ENCODE results near the gene BRI3.

Gene BRI3

DNA sequence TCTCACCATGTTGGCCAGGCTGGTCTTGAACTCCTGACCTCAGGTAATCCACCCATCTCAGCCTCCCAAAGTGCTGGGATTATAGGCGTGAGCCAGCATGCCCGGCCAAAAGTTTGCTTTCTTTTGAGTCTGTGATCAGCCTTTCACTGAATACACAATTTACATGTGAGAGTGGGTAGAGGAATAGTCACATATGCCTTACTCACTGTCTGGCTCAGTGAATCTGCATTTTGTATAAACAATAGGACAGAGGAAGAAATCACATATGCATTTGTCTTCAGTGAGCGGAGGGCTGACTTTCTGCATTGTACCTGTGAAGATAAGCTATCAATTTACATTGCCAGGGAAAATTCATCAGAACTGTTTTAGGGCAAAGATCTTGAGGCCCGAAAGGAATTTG, 27.0 kb upstream of the BRI3 start:
- DNase-seq: no peak

DNA sequence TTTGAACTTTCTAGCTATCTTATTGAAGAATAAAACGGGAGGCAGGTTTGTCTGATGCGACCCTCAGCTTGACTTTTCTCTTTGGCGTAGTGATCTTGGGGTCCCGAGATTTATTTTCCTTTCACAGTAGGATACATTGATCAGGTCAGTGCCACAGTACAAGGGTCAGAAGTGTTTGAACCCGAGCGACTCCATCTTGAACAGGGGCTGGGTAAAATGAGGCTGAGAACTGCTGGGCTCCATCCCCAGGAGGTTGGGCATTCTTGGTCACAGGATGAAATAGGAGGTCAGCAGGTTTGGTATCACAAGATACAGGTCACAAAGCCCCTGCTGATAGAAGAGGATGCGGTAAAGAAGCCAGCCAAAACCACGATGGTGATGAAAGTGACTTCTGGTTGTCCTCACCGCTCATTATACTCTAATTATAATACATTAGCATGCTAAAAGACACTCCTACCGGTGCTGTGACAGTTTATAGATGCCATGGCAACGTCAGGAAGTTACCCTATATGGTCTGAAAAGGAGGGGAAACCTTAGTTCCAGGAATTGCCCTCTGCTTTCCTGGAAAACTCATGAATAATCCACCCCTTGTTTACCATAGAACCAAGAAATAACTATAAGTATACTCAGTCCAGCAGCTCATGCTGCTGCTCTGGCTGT, 26.4 kb upstream of the BRI3 start:
- no peak for DNase-seq

DNA sequence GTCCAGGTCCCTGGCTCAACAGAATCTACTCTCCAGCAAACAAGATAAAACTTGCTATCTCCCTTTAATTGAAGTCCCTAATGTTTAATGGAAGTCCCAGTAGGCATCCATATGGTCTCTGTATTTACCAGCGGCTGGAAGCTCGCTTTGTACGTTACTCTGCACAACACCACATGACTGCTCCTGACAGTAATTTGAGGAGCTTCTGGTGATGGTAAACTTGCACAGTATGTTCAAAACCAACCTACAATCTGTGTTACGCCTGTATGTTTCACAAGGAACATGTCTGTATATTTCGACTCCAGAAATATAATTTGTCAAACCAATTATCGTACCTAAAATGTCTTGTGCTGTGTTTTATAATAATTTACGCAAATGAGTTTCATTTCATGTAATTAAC, 25.1 kb upstream of the BRI3 start:
- no peak for DNase-seq

DNA sequence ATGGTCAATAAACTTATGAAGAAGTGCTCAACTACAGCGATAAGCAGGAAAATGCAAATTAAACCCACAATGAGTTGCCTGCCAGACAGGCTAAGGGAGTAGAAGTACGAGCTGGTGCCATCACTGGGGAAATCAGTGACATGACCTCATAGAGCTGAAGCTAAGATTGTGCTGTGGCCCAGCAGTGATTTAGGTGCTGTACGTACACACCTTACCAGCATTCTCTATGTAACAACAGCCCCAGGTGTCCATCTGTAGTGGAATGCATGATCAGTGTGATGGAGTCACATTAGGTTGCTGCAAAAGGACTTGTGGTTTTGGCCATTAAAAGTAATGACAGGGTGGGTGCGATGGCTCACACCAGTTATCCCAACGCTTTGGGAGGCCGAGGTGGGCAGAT, 23.8 kb upstream of the BRI3 start:
- DNase-seq: no peak

DNA sequence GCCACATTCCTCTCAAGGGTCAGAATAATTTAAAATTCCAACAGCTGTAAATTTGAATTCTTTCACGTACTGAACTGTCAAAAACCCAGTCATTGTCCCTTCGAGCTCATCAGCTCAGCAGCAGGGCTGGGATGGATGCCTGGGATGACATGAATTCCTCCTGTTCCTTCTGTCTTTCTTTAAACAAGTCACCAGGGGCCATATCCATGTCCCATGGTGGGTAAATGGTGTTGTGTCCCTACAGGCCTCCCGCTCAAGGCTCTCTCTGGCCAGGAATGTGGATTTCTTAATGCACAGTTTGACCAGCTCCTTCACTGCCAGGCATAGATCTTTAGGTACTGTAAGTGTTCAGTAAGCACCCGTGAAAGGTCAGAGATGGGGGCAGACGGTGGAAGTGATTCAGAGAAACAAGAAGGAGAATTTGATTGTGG, 15.6 kb upstream of the BRI3 start:
- DNase-seq: no peak

DNA sequence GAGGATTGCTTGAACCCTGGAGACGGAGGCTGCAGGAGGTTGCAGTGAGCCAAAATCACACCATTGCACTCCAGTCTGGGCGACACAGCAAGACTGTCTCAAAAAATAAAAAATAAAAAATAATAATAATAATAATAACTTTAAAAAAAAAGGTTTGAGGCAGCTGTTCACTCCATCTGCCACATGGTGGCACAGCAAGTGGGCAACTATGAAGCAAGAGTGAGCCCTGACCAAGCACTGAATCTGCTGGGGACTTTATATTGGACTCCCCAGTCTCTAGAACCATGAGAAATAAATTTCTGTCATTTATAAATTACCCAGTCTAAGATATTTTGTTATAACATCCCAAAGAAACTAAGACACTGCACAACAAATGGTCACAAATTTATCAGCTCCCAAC, 14.6 kb upstream of the BRI3 start:
- no peak for DNase-seq

DNA sequence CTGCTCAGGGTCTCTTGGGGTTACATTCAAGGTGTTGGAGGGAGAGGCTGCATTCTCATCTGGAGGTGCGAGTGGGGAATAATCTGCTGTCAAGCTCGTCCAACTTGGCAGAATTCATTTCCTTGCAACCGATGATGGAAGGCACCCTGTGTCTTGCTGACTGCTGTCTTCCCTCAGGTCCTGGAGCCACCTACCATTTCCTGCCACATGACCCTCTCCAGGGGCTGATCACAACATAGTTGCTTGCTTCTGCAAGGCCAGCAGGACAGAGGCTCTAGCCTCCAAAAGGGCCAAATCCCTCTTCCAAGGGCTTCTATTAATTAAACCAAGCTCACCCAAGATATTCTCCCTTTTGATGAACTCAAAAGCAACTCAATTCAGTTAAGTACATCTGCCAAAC, 14.2 kb upstream of the BRI3 start:
- no peak for DNase-seq

DNA sequence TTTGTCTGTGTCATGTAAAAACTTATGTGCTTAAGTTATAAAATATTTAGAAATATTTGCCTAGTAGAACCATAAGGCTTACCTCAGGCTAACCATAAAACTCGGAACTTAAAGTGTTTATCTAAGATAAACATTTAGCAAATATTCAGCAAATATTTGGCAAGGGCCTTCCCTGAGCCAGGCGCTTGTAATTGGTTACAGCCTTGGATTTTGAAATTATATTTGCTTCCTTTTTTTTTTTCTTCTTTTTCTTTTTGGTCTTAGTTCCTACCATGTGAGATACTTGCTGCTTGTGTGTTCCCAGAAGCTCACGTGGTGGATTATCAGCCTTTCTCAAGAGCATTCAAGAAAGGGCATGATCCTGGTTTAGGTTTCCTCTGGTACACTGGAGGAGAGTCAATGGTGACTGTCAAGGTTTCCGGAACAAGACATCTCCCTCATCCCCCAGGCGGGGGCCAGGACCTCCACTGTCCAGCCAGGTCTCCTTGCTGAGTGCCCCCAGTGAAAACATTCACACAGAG, 5.2 kb upstream of the BRI3 start:
- no peak for DNase-seq

DNA sequence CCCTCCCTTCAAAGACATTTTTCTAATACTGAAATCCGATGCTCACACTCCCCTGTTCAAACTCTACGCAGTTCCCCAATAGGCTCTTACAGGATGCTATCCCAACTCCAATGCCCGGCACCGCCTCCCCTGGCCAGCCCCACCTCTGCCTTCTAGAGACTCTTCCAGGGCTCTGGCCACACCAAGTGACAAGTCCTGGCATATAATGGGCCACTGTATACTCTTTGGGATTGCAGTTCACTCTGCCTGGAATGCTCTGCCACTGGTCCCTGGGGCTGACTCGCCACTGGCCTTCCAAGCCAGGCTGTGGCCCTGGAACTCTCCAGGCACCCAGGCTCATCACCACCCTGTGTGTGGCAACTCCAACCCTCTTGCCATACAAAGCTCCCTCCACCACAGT, 3.1 kb upstream of the BRI3 start:
- DNase-seq: no peak

DNA sequence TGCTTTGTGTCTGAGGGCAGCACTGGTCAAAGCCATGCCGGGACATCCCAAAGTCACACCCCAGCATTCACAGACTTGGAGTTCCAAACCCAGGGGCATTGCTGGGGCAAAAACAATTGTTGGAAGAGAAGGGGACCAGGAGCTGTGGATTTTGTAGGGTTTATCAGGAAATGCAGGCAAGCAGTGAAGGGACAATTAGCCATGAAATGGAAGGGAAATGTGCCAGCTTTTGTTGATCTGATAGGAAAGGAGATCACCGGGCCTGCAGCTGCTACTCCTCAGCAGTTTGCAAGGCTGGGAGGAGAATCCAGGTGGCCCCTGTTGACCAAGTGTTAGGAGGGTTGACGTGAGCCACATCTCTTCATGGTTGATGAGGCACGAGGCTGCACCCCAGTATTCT, 2.5 kb upstream of the BRI3 start:
- DNase-seq: no peak

DNA sequence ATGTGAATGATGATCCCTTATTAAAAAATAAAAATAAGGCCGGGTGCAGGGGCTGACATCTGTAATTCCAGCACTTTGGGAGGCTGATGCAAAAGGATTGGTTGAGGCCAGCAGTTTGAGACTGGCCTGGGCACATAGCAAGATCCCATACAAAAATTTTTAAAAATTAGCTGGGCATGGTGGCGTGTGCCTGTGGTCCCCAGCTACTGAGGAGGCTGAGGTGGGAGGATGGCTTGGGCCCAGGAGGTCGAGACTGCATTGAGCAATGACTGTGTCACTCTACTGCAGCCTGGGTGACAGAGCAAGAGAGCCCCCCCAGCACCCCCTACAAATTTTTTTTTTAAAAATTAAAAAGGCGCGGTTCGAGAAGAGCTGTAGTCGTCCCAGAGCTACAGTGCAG, 1.2 kb upstream of the BRI3 start:
- no peak for DNase-seq

DNA sequence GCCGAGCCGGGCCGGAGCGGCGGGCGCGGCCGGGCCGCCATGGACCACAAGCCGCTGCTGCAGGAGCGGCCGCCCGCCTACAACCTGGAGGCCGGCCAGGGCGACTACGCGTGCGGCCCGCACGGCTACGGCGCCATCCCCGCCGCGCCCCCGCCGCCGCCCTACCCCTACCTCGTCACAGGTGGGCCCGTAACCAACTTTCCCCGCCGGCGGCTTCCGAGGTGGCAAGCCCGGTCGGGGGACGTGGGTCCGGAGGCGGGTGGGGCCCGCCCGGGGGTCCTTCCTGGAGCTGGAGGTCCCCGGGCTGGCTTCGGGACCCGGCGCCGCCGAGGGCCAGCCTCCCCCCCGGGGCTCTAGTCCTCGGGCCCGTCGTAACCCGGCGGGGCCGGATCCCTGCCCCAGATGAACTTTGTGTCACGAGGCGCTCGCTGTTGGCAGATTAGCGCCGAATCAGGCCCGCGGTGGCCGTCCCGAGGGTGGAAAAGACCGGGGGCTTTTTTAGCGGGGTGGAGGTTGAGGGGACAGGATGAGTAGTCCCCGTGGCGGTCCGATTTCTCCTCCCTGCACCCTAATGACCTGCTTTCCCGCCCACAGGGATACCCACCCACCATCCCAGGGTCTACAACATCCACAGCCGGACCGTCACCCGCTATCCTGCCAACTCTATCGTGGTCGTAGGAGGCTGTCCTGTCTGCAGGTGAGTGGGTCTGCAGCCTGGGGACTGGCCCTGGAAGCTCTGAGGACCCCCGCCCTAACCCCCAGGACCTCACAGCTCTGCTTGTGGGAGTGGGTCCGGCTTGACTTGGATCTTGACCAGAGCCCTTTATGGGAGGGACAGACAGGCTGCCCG, 496 bp downstream of the BRI3 start:
- peak; percentile 37 to 48 for DNase-seq

DNA sequence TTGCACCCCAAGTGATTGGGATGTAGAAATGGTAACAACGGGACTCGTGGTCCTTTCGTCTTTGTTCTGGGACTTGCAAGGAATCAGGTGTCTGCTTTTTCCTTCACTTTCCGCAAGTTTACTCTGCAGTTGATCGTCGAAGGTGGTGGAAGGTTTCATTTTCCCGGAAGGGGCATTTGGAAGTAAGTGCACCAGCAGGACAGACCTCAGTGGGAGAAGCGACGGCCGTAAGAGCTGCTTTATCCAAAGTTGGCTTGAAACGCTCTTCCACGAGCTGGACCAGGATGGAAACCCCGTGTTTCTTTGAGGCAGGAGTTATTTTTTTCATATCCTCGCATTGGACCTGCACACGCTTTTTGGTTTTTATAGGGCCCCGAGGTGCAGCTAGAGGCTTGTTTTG, 1.2 kb downstream of the BRI3 start:
- no peak for DNase-seq

DNA sequence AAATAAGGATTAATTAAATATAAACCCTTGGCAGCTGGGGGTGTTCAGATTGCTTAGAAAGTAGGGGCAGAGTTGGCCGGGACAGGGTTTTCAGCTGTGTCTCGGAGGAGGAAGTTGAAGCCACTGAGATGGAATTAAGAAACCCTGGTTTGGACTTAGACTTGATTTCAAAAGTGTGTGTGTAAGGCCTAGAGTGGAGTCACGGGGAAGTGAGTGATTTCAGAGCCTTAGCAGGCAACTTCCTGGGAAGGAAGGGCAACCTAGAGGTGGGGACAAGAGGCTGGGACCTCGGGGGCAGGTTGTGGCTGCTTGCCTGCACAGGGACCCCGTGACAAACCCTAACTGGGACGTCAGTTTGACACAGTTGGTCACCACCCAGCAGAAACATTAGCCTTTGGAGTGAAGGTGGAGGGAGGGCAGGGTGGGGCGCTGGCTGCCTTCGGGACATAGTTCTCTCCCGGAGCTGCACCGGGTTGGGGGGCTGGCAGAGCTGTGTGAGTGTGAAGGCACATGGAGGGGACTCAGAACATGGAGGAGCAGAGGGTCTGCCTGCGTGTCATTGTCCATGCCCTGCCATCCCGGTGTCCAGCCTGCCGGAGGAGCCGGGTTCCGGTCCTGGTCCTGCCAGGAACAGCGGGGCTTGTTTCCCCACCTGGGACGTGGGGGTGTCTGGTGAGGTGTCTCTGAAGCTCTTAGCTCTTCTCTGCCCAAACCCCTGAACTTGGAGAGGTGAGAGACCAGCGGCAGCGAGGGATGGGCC, 1.8 kb downstream of the BRI3 start:
- DNase-seq: no peak

DNA sequence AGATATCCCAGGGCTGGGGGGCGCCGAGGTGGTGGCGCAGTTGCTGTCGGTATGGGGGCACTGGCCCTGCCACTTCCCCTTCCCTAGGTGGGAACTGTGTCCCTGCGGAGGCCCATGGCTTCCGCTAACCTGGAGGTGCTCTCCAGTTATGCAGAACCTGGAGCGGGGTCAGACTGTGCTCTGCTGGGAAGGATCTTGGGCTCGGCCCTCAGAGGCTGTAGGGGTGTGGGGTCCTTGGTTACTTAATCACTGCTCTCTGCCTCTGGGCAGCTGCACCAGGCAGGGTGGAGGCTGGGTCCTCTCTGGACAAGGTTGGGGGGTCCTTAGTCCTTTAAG, 2.4 kb downstream of the BRI3 start:
- no peak for DNase-seq

DNA sequence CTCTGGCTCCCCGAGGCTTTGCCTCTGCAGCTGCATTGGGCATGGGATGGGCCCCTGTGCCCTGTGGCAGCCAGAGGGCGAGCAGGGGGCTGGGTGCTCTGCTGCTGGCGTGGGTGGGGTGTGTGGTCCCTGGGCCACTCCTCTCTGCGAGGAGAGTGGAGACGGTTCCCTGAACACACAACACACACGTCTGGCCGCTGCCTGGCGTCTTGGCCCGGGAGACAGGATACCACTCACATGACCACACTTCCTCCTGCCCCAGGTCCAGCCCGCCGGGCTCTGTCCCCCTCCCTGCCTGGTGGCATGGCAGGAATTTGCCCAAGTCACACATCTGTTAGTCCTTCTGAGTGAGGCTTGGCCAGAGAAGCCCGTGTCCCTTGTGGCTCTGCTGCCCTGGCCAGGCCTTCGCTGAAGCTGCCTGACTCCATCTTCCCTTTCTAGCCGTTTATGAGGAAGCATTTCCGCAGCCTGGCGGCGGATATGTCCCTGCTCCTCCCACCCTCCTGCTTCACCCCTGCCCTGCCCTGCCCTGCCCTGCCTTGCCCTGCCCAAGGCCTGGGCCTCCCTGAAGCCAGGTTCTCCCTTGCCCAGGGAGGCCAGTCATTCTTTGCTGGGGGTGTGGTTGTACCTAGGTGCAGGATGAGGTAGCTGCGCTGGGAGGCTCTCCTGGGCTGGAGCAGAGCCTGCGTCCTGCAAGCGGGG, 3.0 kb downstream of the BRI3 start:
- DNase-seq: no peak

DNA sequence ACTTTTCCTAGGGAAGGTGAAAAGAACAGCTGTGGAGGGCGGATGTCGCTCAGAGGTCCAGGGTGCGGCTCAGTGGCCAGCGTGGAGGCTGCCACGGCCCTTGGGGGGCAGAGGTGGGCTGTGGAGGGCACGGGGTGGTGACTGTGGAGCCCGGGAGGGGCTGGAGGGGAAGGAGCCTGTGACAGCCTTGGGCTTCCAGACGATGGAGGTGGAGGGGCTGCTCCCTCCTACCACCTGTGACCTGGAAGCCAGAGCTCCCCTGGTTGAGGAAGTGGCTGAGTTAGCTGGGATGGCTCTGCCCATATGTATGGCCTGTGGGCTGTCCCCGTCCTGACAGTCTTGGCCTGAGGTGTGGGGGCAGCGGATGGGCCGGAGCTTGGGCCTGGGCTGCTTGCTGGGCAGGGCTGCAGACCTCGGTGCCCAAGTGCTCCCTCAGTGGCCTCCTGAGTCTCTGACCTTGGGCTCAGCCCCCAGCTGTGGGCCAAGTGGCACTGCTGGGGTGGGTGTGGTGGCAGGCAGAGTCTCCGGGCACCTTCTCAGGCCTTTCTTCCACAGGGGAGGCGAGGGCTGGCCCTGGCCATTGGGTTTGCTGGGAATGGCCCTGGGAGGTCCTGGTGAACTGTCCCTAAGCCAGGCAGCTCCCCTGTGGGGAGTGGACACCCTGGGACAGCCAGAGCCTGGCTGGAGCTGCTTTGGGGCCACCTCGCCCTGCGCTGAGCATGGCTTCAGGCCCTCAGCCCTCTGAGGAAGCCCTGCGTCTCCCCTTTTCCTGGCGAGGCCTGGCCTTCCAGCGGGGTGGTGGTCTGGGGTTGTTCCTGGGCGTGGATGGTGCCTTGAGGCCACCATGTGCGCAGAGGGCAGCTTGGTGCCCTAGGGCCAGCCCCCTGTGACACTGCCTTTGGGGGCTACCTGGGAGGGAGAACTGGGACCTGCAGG, 3.9 kb downstream of the BRI3 start:
- DNase-seq: no peak

DNA sequence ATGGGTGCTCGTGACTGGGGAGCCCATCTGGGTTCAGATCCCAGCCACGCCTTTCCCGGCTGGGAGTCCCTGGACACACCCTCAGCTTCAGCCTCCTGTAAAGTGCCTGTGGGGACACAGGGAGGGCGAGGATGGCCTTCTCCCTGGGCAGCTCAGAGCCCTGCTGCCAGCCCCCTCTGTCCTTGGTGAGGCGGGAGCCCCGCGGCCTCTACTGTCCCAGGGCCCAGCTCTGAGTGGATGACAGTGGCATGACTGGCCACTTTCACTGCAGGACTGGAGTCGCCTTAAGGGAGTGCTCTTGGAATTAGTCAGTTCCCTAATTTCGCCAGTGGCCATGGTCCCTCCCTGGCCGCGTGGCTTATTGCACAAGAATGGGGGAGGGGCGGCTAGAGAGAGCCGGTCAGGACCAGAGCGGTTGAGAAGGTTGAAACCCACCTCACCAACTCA, 4.6 kb downstream of the BRI3 start:
- no peak for DNase-seq

DNA sequence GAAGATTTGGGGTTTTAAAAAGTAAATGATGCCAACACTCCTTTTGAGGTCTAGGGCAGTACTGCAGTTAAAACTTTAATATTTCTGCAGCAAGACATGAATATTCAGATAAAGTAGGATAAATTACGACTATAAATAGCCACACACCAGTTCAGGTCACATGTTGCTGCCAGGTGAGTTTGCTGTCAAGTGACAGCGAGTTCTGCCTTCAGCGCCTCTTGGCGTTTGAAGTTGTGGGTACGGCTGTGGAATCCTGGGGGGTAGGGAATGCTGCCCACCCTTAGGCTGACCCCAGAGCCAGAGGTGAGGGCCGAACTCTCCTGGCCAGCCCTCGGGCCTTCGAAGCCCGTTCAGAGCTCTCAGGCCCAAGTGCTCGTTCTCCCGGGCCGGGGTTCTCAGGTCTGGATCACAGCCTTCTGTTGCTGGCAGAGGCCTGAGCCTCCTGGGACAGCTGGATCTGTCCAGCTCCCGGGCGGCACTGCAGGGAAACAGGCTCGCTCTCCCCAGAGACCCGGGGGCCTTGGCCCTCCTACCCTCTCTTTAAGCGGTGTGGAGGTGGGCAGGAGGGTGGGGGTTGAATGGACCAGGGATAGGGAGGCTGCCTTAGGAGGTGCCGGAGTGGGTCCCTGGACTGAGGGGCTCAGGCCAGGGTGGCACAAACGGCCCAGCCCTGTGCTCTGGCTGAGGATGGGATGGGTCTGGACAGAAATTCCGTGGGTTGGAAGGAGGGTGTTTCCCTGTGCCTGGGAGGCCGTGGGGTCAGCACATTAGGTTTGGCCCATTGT, 5.4 kb downstream of the BRI3 start:
- no peak for DNase-seq

DNA sequence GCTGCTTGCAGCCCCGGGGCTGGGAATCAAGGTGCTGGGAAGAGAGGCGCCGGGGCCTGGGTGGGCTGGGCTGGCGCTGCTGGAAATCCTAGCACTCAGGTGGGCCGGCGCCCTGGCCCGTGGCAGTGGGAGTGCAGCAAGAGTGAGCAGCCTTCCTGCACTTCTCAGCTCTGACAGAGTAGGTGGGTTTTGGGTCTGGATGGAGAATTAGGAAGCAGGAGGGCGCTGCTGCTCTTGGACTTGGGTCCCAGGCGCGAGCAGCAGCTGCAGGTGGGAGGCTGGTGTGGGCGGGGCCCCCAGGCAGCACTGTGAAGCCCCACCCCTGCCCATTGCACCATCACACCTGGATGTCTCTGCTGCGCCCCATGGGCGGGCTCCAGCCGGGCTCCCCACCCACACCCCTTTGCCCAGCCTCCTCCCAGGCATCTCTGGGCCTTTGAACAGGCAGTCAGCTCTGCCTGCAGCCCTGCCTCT, 6.0 kb downstream of the BRI3 start:
- DNase-seq: no peak
